Measurements from ENCODE around the gene SF3B2. TPM values are rescaled to one million over a fixed set of nuclear protein-coding genes. Genes with fewer than 3 reads are reported as not detected.

The SF3B2 gene
- total RNA-seq, 4 donors from 2014 or later, result 117 to 160 (median 137) TPM

GRCh38 chr11:66067640-66068039 is 15.5 kb downstream of the SF3B2 start:
- DNase-seq (ENCODE audit: extremely low spot score), result no peak
- Histone ChIP-seq H3K27ac (replicated peaks in 1 of 4) (peak overlapping the region; percentile 88 to 98 (median 93)), H3K27me3 (no peaks in the 10 kb centered on the region), H3K4me3 (no peak overlapping the region), H3K36me3 (peaks cover 48 to 63% (median 60%) of the 10 kb centered on the region in 4 donors), H3K9me3 (no peaks in the 10 kb centered on the region), H3K4me1 (peaks cover 31 to 46% (median 41%) of the 10 kb centered on the region in 4 donors)
- WGBS, result 91% methylated on average over 4 of the region's 4 CpGs
- TF ChIP-seq EP300 (IDR thresholded peaks at IDR 0.05), result no peak
- TF ChIP-seq POLR2A (IDR thresholded peaks at IDR 0.05; ENCODE audit: low read depth), result no peak
- no peak for TF ChIP-seq CTCF (IDR thresholded peaks at IDR 0.05)
- TF ChIP-seq POLR2AphosphoS5 (IDR thresholded peaks at IDR 0.05), result no peak
- intact Hi-C loops (cut with DNase I), result no loop called here

- H3K4me1 ChIP-seq, result peaks cover 31 to 50% (median 44%) of the 10 kb centered on the region in 4 donors
- H3K36me3 ChIP-seq, result peaks cover 42 to 61% (median 53%) of the 10 kb centered on the region in 4 donors
- TF ChIP-seq EP300 (IDR thresholded peaks at IDR 0.05), result no peak
- TF ChIP-seq POLR2AphosphoS5 (IDR thresholded peaks at IDR 0.05), result peak; percentile 19 to 40
- TF ChIP-seq POLR2A (IDR thresholded peaks at IDR 0.05; ENCODE audit: low read depth), result no peak
- peak; percentile 85 to 97 (median 90) for TF ChIP-seq CTCF (IDR thresholded peaks at IDR 0.05)
- intact Hi-C loops (cut with DNase I), result no loop called here
- no peaks in the 10 kb centered on the region for H3K27me3 ChIP-seq
- DNase-seq (ENCODE audit: extremely low spot score), result no peak
- peak overlapping the region; percentile 88 to 98 (median 93) for H3K27ac ChIP-seq (replicated peaks in 1 of 4)
- no peak overlapping the region for H3K4me3 ChIP-seq
- WGBS, result 44% methylated on average over 17 of the region's 17 CpGs
- H3K9me3 ChIP-seq, result no peaks in the 10 kb centered on the region
Measured at GRCh38 chr11:66068154-66068821, 16.1 kb downstream of the SF3B2 start.

GRCh38 chr11:66068923-66069714 is 17.0 kb downstream of the SF3B2 start:
- Histone ChIP-seq H3K4me3 (peak overlapping the region; percentile 87 to 97 (median 94)), H3K9me3 (no peaks in the 10 kb centered on the region), H3K27me3 (no peaks in the 10 kb centered on the region), H3K4me1 (peaks cover 31 to 50% (median 44%) of the 10 kb centered on the region in 4 donors), H3K27ac (replicated peaks in 1 of 4) (peak overlapping the region; percentile 88 to 98 (median 93)), H3K36me3 (peaks cover 35 to 55% (median 47%) of the 10 kb centered on the region in 4 donors)
- TF ChIP-seq POLR2AphosphoS5 (IDR thresholded peaks at IDR 0.05) (no peak), CTCF (IDR thresholded peaks at IDR 0.05) (peak in 1 of 3 experiments; percentile 5), POLR2A (IDR thresholded peaks at IDR 0.05; ENCODE audit: low read depth) (no peak), EP300 (IDR thresholded peaks at IDR 0.05) (no peak)
- intact Hi-C loops (cut with DNase I), result no loop called here
- 57% methylated on average over 9 of the region's 14 CpGs for WGBS
- no peak for DNase-seq (ENCODE audit: extremely low spot score)

- TF ChIP-seq POLR2A (IDR thresholded peaks at IDR 0.05; ENCODE audit: low read depth), result no peak
- peak; percentile 14 for TF ChIP-seq EP300 (IDR thresholded peaks at IDR 0.05)
- peak in 2 of 3 experiments; percentile 5 to 21 for TF ChIP-seq CTCF (IDR thresholded peaks at IDR 0.05)
- peak in 1 of 2 donors; percentile 73 for TF ChIP-seq POLR2AphosphoS5 (IDR thresholded peaks at IDR 0.05)
- WGBS, result 2% methylated on average over 30 of the region's 120 CpGs
- H3K27me3 ChIP-seq, result no peaks in the 10 kb centered on the region
- intact Hi-C loops (cut with DNase I), result no loop called here
- peak within 1 kb of the TSS; percentile 87 to 97 (median 94) for H3K4me3 ChIP-seq
- no peaks in the 10 kb centered on the region for H3K9me3 ChIP-seq
- peaks cover 31 to 50% (median 44%) of the 10 kb centered on the region in 4 donors for H3K4me1 ChIP-seq
- no peak for DNase-seq (ENCODE audit: extremely low spot score)
- peak within 1 kb of the TSS; percentile 88 to 98 (median 93) for H3K27ac ChIP-seq (replicated peaks in 1 of 4)
- H3K36me3 ChIP-seq, result peaks cover 26 to 53% (median 43%) of the 10 kb centered on the region in 4 donors
Measured at GRCh38 chr11:66069715-66070603, 17.8 kb downstream of the SF3B2 start, which contains the start of gene PACS1. Gene PACS1 (plus strand): TSS chr11:66070272. CDS start chr11:66070487, 215 bp downstream.

Measured in esophagus muscularis mucosa (tissue), 4 donors.